HG02588 (cell line): ENCODE data around the gene EFNA1.

ENCODE experiments used
- ATAC-seq: cut with Tn5 transposase; IDR thresholded peaks from one replicate; pipeline ENCODE4 v1.9.1; 2021; ENCODE audit warnings: mild to moderate bottlenecking, moderate library complexity; ENCODE audit not compliant: unreplicated experiment

EFNA1 gene

DNA sequence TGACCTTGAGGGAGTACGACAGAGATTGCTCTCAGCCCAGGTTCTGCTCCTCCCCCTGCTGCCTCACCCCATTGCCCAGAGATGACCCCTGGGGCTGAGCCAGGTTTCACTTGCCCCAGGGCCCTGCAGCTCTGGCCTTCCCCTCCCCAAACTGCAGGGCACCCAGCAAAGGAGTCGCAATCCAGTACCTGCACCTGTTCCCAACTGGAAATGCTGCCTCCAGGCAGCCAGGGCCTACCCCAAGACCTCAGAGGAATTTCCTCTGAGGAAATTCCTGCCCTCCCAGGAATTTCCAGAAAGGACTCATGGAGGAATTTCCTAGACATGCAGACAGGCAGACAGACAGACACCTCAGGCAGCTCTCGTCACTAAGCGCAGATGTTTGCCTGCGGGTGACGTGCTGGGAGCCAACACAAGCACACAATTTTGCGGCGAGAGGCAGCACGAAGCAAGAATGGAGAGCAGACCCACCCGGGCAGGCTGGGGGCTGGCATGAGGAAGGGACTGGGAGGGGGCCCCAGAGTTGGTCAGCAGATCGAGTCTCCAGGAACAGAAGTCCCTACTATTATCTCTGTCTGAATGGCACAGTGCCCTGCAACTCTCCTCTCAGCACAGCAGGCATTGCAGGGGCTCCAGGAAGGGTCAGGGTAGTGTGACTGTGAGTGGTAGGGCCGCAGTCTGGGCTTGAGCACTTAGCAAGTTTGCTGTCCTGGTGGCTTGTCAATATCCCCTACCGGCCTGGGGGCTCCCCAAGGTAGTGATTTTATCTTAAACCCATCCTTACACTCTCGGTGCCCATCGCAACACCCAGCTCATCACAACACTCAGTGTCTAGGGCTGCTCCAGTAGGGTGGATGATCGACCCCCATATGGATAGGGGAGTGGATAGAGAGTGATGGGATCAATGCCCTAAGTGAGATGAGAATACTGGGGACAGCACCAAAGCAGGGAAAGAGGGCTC, 2.9 kb upstream of the EFNA1 start:
- no peak for ATAC-seq

DNA sequence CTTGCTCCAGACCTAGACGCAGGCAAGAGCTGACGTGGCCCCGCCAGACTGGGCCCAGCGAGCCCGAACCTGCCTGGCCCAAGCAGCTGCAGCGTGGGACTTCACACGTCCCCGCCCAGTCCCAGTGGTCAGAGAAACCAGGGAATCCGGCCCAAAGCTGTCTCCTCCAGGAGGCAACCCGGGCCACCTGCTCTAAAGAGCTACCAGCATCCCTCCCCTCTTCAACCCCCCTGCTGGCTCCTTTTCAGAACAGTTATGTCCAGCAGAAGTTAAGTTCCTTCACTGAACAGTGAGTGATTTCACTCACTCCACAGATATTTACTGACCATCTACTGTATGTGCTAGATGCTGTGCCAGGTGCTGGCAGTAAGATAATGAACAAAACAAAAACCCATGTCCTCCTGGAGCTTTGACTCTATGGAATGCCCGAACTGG, 2.1 kb upstream of the EFNA1 start:
- ATAC-seq = no peak

DNA sequence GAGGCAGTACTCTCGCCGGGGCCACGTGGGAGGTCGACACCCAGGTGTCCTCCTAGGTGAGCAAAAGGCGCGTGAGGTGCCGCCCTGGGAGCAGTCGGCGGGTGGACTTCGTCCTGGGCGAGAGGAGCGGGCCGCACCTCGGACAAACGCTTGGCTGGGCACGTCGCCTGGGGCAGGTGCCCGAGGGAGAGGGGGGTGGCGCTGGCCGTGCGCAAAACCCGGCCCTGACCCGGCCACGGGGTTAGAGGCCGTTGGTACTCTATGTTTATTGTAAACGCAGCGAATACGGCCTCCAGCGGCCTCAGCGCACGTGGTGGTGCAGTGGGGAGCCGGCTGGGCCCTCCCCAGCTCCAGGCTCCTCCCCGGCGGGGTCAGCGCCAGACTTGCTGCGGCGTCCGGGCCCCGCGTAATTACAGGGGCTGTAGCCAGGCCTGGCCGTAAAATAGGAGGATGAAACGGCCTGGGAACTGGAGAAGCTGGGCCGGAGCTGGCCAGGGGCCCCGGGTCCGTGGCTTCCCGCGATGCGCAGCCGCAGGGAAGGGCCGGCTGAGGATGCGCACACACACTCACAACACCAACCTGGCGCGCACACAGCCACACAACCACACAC, 1.6 kb upstream of the EFNA1 start:
- ATAC-seq = no peak

DNA sequence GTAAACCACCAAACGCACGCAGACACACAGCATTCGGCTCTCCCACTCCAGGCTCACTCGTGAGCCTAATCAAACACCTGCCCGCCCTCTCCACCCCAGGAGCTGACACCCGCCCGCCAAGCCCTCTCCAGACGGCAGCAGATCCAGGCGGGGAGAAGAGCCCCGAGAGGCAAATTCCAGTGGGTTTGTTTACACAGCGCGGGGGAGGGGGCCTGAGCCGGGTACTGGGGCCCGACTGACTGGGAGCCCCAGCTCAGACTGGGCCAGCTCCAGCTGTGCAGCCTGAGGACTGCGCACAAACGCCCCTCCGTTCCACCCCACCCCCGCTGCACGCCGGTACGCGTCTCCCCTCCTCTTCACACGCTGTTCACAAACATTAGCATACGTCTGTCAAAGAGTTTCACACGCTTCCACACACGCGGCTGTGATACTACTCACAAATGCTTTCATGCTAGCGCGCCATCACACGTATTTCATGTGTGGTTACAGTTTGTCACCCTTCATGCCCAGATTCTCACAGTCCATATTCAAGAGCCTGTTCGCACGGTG, 1.0 kb upstream of the EFNA1 start:
- no peak for ATAC-seq

DNA sequence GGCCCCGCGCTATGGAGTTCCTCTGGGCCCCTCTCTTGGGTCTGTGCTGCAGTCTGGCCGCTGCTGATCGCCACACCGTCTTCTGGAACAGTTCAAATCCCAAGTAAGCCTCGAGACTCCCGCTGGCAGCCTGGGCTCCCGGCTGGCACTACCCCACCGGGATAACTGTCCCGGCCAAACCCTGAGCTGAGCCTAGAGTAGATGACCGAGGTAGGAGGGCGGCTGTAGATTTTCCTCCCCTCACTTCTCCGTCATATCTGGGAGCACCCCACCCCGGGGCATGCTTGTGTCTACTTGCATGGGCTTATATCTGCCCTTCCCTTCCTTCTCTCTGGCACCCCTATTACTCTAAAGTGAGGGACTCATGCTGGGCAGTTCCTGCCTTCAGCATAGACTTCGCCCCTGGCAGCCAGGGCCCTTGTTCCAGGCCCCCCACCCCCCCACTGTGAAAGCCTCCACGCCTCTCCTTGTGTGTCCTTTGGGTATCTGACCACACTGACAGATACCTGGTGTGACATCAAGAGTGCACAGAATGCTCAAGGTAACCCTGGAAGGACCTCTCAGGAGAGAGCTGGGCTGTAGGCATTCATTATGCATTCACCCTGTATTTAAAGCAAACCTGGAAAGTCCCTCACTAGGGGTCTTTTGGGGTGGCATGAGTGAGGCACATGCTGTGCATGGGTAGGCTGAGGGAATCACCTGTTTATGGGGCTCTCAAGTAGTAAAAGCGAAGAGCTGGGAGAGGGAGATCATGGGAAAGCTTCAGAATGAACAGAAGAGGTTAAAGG, 485 bp downstream of the EFNA1 start:
- no peak for ATAC-seq

DNA sequence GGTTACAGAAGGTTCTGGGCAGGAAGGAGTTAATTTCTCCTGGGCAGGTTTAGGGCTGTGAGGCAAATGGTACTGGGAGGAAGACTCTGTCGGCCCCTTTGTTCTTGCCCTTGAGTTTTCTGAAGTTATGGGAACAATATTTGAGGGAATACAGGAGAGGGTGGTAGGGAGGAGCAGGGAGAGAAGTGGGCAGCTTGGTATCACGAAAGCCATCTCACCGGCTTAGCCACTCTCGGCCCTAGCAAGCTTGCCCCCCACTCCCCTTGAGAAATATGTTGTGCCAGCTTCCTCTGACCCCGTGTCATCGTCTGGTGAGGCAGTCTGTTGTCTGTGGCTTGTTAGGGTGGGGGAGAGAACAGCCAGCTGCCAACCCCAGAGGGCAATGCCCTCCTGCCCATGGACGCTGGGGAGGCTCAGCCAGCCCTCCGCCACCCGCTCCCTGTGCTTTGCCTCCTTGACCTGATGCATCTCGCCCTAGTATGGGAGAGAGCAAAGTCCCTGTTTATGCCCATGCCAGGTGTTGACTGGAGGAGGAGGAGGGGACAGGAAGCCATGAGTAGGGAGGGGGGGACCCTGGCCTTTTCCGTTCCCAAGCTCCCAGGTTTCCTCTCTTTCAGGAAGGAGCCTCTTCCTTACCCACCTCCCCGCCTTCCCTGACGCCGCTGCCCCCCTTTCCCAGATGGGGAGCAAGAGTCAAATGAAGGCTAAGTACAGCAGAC, 1.2 kb downstream of the EFNA1 start:
- no peak for ATAC-seq

DNA sequence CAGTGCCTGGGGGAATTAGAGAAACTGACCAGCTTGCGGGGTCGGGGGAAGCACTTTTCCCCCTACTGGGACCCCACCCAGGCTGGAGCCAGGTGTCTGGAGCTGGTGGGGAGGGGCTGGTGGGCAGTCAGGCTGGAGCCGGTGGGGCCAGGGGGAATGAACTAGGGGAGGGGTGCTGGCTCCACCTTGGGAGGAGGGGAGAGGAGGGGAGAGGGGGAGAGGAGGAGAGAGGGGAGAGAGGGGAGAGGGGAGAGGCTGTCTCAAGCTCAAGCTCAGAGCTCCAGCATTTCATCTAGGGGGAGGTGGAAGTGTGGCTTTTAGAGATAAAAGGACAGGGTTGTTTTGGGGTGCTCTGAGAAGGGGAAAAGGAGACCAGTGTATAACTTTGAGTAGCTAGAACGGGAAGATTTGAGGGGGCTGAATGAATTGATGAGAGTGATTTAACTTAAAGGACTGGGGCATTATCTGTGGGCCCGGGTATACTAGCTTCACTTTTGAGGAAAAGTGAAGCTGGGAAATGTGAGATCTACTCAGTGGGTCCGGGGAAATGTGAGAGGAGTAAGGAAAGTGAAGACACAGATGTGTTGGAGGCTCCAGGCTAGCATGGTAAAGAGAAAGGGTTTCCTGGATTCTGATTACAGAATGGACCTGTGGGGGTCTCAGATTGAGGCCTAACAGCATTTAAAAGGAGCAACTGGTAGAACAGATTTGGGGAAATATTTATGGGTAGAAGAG, 2.8 kb downstream of the EFNA1 start:
- no peak for ATAC-seq

DNA sequence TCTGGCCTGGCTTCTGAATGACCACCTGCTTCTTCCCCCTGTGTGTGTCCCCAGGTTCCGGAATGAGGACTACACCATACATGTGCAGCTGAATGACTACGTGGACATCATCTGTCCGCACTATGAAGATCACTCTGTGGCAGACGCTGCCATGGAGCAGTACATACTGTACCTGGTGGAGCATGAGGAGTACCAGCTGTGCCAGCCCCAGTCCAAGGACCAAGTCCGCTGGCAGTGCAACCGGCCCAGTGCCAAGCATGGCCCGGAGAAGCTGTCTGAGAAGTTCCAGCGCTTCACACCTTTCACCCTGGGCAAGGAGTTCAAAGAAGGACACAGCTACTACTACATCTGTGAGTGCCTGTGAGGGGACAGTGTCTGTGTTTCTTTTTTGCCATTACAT, 3.6 kb downstream of the EFNA1 start:
- no peak for ATAC-seq

DNA sequence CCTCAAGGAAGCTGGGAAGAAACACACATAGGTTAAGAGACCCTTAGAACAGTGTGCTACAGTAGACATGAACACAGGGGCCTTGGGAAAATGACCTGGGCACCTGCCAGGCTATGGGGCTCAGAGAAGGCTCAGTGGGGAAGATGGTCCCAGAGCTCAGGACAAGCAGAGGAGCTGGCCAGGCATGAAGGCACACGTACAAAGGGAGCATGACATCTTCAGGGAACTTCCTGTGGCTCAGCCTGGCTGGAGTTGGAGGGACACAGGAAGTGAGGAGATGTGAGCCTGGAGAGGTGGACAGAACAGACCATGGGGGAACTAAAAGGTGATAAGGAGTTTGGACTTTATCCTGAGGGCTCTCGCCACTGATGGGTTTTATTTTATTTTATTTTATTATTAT, 4.2 kb downstream of the EFNA1 start:
- no peak for ATAC-seq

DNA sequence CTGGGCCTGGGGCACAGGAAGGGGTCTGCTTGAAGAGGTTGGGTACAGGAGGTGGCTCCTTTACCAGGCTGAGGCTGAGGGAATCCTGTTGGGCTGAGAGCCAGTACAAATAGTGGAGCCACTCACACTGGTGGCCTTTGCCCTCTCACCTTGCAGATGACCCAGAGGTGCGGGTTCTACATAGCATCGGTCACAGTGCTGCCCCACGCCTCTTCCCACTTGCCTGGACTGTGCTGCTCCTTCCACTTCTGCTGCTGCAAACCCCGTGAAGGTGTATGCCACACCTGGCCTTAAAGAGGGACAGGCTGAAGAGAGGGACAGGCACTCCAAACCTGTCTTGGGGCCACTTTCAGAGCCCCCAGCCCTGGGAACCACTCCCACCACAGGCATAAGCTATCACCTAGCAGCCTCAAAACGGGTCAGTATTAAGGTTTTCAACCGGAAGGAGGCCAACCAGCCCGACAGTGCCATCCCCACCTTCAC, 6.2 kb downstream of the EFNA1 start:
- ATAC-seq = no peak

DNA sequence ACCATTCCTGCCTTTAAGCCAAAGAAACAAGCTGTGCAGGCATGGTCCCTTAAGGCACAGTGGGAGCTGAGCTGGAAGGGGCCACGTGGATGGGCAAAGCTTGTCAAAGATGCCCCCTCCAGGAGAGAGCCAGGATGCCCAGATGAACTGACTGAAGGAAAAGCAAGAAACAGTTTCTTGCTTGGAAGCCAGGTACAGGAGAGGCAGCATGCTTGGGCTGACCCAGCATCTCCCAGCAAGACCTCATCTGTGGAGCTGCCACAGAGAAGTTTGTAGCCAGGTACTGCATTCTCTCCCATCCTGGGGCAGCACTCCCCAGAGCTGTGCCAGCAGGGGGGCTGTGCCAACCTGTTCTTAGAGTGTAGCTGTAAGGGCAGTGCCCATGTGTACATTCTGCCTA, 6.6 kb downstream of the EFNA1 start:
- ATAC-seq = no peak

DNA sequence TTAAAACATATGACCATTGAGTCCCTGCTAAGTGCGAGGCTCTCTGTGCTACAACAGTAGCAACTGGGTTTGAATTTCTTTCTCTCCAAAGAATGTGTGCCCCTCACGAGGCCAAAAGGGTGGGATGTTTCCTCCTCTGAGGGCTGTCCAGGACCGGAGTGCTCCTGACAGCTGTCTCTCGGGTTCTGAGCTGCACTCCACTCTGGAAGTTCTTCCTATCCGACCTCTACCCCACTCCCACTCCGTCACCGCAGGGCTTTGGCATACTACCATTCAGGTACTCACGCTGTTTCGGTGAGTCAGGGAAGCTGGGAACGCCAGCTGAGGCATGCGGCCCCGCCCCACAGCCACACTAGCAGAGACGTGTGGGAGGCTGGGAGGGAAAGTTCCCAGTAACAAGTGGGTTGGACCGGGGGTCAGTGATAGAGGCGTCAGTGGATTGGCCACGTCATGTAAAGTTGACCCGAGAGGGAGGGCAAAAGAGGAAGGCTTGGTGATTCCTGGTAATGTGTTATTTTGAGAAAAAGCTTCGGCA, 7.3 kb downstream of the EFNA1 start:
- no peak for ATAC-seq

DNA sequence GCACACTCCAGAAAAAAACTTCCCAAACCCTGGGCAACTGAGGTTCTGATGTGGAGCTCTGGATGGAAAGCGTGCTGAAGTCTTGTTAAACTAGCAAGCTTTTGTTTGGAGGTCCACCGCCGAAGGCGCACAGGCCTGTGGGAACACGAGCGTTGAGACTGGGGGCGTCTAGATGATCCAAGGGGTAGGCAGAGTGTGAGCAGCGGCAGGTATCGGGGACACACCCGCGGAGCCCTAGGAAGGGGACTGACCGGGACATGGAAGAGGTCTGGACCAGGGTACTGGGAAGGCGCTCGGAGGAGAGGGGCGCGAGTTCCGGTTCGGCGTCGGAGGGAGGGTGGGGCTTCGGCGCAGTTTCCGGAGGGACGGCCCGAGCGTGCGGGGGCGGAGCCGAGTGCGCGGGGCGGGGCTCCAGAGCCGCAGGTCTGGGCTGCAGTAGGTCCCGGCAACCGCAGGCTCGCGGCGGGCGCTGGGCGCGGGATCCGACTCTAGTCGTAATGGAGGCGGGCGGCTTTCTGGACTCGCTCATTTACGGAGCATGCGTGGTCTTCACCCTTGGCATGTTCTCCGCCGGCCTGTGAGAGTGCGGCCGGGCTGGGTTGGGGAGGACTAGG, 7.8 kb downstream of the EFNA1 start, which contains the start of gene SLC50A1:
Gene SLC50A1, plus strand, starts transcription at position 438 of the 614 bp plus-strand sequence. Its CDS starts 60 bp downstream, at position 498.
- ATAC-seq = peak; percentile 73

DNA sequence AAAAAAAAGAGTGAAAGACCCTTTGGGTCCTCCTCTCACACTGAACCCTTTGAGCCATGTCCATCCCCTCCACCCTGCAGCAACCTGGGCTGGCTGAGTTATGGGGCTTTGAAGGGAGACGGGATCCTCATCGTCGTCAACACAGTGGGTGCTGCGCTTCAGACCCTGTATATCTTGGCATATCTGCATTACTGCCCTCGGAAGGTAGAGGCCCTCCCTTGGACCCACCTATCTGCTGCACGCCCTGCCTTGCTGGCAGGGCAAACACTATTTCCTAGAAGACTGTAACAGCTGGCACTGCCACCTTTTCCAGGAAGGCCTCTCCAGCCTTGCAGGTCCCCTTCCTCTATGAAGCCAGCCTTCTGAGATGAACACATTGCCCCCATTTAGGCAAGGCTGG, 9.1 kb downstream of the EFNA1 start:
- ATAC-seq = no peak

DNA sequence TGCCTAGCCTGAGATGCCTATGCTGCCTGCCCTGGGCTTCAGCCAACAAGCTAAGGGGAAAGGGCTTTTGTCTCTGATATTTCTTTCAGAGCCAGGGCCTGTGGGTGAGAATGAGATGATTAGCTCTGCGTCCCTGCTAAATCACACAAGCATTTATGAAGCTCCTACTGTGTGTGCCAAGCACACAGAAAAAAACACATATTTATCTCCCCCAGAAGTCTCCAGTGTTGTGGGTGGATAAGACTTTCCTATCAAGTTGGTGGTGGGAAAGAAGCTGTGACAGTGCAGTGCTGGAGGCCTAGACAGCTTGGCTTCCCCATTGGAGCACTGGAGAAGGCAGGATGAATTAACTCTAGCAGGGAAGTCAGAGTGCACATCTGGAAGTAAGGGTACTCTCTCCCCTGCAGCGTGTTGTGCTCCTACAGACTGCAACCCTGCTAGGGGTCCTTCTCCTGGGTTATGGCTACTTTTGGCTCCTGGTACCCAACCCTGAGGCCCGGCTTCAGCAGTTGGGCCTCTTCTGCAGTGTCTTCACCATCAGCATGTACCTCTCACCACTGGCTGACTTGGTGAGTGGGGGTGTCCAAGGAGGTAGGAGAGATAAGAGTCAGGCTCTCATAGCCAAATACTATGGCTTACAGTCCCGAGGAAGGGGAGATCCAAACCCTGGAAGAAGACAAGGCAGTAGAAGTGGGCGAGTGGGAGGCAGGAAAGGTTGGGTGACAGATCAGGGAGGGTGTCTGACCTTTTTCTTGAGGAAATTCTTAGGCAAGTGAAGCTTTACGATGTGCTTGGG, 9.7 kb downstream of the EFNA1 start:
- no peak for ATAC-seq

DNA sequence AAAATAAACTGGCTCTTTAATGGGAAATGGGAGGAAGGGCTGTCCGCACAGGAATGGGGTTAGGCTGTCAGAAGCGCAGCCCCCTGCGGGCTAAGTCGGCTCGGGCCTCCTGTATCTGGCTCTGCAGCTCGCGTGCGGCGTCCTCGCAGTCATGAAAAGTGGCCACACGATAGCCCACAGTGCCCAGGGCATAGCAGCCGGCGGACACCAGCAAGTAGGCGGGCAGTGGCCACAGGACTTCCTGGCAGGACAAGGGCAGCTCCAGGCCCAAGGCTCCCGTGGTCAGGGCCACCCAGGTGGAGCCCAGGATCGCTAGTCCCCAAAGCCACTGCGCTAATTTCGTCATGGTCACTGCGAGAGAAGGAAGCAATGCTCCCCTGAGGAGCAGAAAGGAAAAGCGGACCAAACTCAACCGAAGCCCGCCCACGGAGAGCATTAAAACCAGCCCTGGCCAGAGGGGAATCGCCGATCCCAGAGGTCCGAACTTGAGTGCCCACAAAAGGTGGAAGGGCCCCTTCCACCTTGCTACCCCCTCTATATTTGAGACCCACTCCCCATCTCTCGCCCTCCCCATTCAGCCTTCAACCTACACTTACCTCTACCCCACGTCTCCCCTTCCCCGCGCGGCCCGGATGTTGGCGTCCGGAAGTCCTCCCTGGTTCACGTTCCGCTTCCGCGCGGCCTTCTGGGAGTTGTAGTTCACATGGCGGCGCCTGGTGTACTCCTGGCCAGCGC, 12.4 kb downstream of the EFNA1 start, which contains the start of gene DPM3:
Gene DPM3, minus strand, starts transcription at position 637 of the 735 bp plus-strand sequence. Its CDS starts 291 bp downstream, at position 346.
- peak; percentile 62 for ATAC-seq

DNA sequence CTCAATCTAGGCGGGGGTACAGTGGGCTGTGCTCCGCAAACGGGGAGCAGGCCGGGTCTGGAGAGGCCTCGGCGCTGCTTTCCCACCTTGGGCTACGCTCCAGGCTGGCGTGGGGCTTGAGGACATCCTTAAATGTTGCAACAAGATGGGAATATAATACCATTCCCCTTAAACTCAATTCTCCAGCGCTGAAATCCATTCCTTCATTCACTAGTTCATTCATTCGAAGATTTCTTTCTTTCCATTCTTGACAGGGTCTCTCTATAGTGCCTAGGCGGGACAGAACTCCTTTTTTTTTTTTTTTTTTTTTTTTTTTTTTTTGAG, 12.9 kb downstream of the EFNA1 start:
- no peak for ATAC-seq
